ENCODE measurements around the gene PACRG. TPM values are rescaled to one million over a fixed set of nuclear protein-coding genes. Genes with fewer than 3 reads are reported as not detected.

PACRG gene
- total and polyA plus RNA-seq, 2 donors (not counting 3 experiments of a cell fraction or from before 2014, with no cell fraction given) = 0.08 TPM; not detected in 1

- DNase-seq (ENCODE audit: low read depth, low spot score) (peak; percentile 67), FAIRE-seq (peak; percentile 97)
- no TSS peak for BruUV-seq (replicated peaks)
- Histone ChIP-seq H3K4me1 (ENCODE audit: control insufficient read depth, extremely low read depth, insufficient read depth, low read length) (peaks cover 10% of the 10 kb centered on the region), H3K4me2 (ENCODE audit: insufficient read depth, low read length) (peak overlapping the region; percentile 23), H3K36me3 (ENCODE audit: control insufficient read depth in 2 of 2, extremely low read depth in 1 of 2, insufficient read depth in 2 of 2, low read length in 2 of 2) (no peaks in the 10 kb centered on the region), H4K20me1 (replicated peaks; ENCODE audit: control insufficient read depth, extremely low read depth, insufficient read depth, low read length) (no peaks in the 10 kb centered on the region), H3K27ac (ENCODE audit: insufficient read depth, low read depth, low read length) (peak overlapping the region; percentile 25), H3K9ac (replicated peaks; ENCODE audit: extremely low read depth, insufficient read depth, low read length) (no peak overlapping the region), H3K9me1 (replicated peaks; ENCODE audit: control insufficient read depth, extremely low read depth, insufficient read depth, low read length) (no peaks in the 10 kb centered on the region), H3K79me2 (ENCODE audit: control insufficient read depth, insufficient read depth, low read length) (no peaks in the 10 kb centered on the region), H3K27me3 (ENCODE audit: control insufficient read depth in 2 of 2, insufficient read depth in 2 of 2, low read length in 2 of 2) (no peaks in the 10 kb centered on the region), H3K9me3 (replicated peaks; ENCODE audit: control insufficient read depth, insufficient read depth, low read length) (no peaks in the 10 kb centered on the region), H2AFZ (ENCODE audit: low read depth, low read length) (peak overlapping the region; percentile 15), H3K4me3 (replicated peaks in 1 of 3; ENCODE audit: insufficient read depth in 1 of 3, low read depth in 1 of 3, low read length in 3 of 3) (no peak overlapping the region)
- TF ChIP-seq JUN (IDR thresholded peaks at IDR 0.05; ENCODE audit: borderline replicate concordance, insufficient read depth, insufficient read length, low read depth) (peak; percentile 22), GATA2 (IDR thresholded peaks at IDR 0.05; ENCODE audit: insufficient read depth, insufficient read length, low read depth, low read length) (peak; percentile 48), FOS (IDR thresholded peaks at IDR 0.05; ENCODE audit: borderline replicate concordance, insufficient read depth, low read length) (peak; percentile 92), MYC (IDR thresholded peaks at IDR 0.05; ENCODE audit: low read depth, low read length) (no peak), MAX (IDR thresholded peaks at IDR 0.05; ENCODE audit: insufficient read depth, insufficient read length) (no peak), EZH2 (IDR thresholded peaks at IDR 0.05; ENCODE audit: borderline replicate concordance, low read depth, low read length, severe bottlenecking) (no peak)
- intact Hi-C loops (cut with micrococcal nuclease) = loop anchor here (1.0 to 2.0 kb wide), 2 partner anchors 17 to 44 kb away; no protein-coding TSS in a partner anchor
- POLR2A ChIA-PET = no interaction called here
- CTCF ChIA-PET = interaction anchor here (1.0 to 1.3 kb wide), 7 partner anchors 10 to 125 kb away, joined by 3 to 6 read pairs (median 5); no protein-coding TSS in a partner anchor
- dilution Hi-C loops (cut with MboI; ENCODE audit: extremely low pct_ligation_motif_present, low sequenced_read_pairs) = no loop called here
Observed at GRCh38 chr6:163291622-163292021, 563.8 kb downstream of the PACRG start.

GRCh38 chr6:163293286-163293685, 565.5 kb downstream of the PACRG start:
- no TSS peak for BruUV-seq (replicated peaks)
- DNase-seq (ENCODE audit: low read depth, low spot score) (no peak), FAIRE-seq (no peak)
- intact Hi-C loops (cut with micrococcal nuclease) = no loop called here
- no peak for TF ChIP-seq POLR2AphosphoS5 (IDR thresholded peaks at IDR 0.05; ENCODE audit: insufficient read depth, low read depth, low read length)
- TF ChIP-seq, protein P1, sequence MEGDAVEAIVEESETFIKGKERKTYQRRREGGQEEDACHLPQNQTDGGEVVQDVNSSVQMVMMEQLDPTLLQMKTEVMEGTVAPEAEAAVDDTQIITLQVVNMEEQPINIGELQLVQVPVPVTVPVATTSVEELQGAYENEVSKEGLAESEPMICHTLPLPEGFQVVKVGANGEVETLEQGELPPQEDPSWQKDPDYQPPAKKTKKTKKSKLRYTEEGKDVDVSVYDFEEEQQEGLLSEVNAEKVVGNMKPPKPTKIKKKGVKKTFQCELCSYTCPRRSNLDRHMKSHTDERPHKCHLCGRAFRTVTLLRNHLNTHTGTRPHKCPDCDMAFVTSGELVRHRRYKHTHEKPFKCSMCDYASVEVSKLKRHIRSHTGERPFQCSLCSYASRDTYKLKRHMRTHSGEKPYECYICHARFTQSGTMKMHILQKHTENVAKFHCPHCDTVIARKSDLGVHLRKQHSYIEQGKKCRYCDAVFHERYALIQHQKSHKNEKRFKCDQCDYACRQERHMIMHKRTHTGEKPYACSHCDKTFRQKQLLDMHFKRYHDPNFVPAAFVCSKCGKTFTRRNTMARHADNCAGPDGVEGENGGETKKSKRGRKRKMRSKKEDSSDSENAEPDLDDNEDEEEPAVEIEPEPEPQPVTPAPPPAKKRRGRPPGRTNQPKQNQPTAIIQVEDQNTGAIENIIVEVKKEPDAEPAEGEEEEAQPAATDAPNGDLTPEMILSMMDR (IDR thresholded peaks at IDR 0.05; ENCODE audit: extremely low read depth in 1 of 2, insufficient read depth in 1 of 2, low read depth in 1 of 2, low read length in 2 of 2) = no peak
- no peak overlapping the region for H3K4me3 ChIP-seq (replicated peaks in 1 of 3; ENCODE audit: insufficient read depth in 1 of 3, low read depth in 1 of 3, low read length in 3 of 3)
- no peaks in the 10 kb centered on the region for H3K9me1 ChIP-seq (replicated peaks; ENCODE audit: control insufficient read depth, extremely low read depth, insufficient read depth, low read length)
- no peak overlapping the region for H3K4me2 ChIP-seq (ENCODE audit: insufficient read depth, low read length)
- no peak overlapping the region for H3K9ac ChIP-seq (replicated peaks; ENCODE audit: extremely low read depth, insufficient read depth, low read length)
- ChIA-PET POLR2A (no interaction called here), CTCF (no interaction called here)
- H4K20me1 ChIP-seq (replicated peaks; ENCODE audit: control insufficient read depth, extremely low read depth, insufficient read depth, low read length) = no peaks in the 10 kb centered on the region
- H3K27me3 ChIP-seq (ENCODE audit: control insufficient read depth in 2 of 2, insufficient read depth in 2 of 2, low read length in 2 of 2) = no peaks in the 10 kb centered on the region
- dilution Hi-C loops (cut with MboI; ENCODE audit: extremely low pct_ligation_motif_present, low sequenced_read_pairs) = no loop called here
- no peaks in the 10 kb centered on the region for H3K9me3 ChIP-seq (replicated peaks; ENCODE audit: control insufficient read depth, insufficient read depth, low read length)
- H3K27ac ChIP-seq (ENCODE audit: insufficient read depth, low read depth, low read length) = no peak overlapping the region
- H3K36me3 ChIP-seq (ENCODE audit: control insufficient read depth in 2 of 2, extremely low read depth in 1 of 2, insufficient read depth in 2 of 2, low read length in 2 of 2) = no peaks in the 10 kb centered on the region
- no peaks in the 10 kb centered on the region for H3K79me2 ChIP-seq (ENCODE audit: control insufficient read depth, insufficient read depth, low read length)
- peaks cover 10% of the 10 kb centered on the region for H3K4me1 ChIP-seq (ENCODE audit: control insufficient read depth, extremely low read depth, insufficient read depth, low read length)
- no peak overlapping the region for H2AFZ ChIP-seq (ENCODE audit: low read depth, low read length)
